Panc1 (cell line): Measurements from ENCODE around the gene CYB5A.

ENCODE experiments used
- TCF7L2 ChIP-seq: IDR thresholded peaks from 2 replicates; pipeline ENCODE4 v1.6.1; 2011; ENCODE audit warnings: mild to moderate bottlenecking, low read depth, low read length, inconsistent platforms
- TF ChIP-seq, protein P1 (sequence below): fragments of 450-650 bp; IDR thresholded peaks from 2 replicates; pipeline ENCODE4 v1.5.1; 2017; ENCODE audit warnings: mild to moderate bottlenecking

DNA sequence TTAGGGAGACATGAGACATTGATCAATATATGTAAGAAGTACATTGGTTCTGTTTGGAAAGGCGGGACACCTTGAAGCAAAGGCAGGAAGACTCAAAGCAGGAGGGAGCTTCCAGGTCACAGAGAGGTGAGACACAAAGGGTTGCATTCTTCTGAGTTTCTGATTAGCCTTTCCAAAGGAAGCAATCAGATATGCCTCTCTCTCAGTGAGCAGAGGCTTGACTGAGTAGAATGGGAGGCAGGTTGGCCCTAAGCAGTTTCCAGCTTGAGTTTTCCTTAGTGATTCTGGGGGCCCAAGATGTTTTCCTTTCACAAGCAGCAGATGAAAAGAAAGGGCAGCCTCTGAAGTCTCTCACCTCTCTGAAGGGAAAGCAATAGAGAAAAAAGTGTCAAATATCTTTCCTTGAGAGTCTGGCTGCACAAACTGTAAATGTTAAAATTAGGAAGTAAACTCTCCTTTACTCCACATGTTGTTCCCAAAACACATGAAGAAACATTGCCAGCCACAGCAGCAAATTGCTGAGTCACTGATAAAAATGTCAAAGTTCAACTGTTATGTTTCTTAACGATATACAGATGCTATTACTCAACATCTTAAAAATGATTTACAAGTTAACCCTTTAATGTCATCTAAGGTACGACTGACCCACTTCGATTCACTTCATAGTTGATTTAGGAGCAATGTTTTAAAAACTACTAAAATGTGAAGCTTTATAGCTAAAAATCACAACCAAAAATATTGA is 40.3 kb downstream of the CYB5A start:
- TF ChIP-seq, protein P1, sequence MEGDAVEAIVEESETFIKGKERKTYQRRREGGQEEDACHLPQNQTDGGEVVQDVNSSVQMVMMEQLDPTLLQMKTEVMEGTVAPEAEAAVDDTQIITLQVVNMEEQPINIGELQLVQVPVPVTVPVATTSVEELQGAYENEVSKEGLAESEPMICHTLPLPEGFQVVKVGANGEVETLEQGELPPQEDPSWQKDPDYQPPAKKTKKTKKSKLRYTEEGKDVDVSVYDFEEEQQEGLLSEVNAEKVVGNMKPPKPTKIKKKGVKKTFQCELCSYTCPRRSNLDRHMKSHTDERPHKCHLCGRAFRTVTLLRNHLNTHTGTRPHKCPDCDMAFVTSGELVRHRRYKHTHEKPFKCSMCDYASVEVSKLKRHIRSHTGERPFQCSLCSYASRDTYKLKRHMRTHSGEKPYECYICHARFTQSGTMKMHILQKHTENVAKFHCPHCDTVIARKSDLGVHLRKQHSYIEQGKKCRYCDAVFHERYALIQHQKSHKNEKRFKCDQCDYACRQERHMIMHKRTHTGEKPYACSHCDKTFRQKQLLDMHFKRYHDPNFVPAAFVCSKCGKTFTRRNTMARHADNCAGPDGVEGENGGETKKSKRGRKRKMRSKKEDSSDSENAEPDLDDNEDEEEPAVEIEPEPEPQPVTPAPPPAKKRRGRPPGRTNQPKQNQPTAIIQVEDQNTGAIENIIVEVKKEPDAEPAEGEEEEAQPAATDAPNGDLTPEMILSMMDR = no peak
- no peak for TF ChIP-seq TCF7L2
